ENCODE data around the gene NLRP14. TPM values are rescaled to one million over a fixed set of nuclear protein-coding genes. Genes with fewer than 3 reads are reported as not detected.

Gene NLRP14
- total RNA-seq (2021; fragmentation: NEBNext Ultra II Directional; extraction: Animal tissue kit (Norgen Biotek cat#: 25700)) = 0.08 TPM in 1 of 2 replicates, not detected in the other
- polyA plus RNA-seq (2011; rRNA removed) = 0.02 and 0.05 TPM in 2 replicates
- polyA plus RNA-seq (2011; cell fraction: cytosol; rRNA removed) = 0.09 TPM
- polyA plus RNA-seq (2011; cell fraction: nucleus; rRNA removed) = 0.03 TPM
- 0.04 to 0.10 TPM (median 0.05 TPM) in 4 replicates for polyA plus RNA-seq (2012, experiment 1 of 2)
- polyA plus RNA-seq (2012, experiment 2 of 2) = not detected
- polyA plus RNA-seq (2013, experiment 1 of 2) = 0.04 TPM
- polyA plus RNA-seq (2013, experiment 2 of 2) = 0.04 TPM
- 0.16 and 0.39 TPM in 2 replicates for polyA minus RNA-seq (2011; rRNA and poly(A)+ RNA removed)
- polyA minus RNA-seq (2011; cell fraction: cytosol; rRNA and poly(A)+ RNA removed) = not detected
- 0.70 TPM for polyA minus RNA-seq (2011; cell fraction: nucleus; rRNA and poly(A)+ RNA removed)
- long read RNA-seq, experiment 1, partial matches to known transcripts = 0 of 1 reads
- long read RNA-seq, experiment 1, other reads (novel, unspliced or antisense) = 1 of 1 reads
- long read RNA-seq, experiment 2 = 0 reads

DNA sequence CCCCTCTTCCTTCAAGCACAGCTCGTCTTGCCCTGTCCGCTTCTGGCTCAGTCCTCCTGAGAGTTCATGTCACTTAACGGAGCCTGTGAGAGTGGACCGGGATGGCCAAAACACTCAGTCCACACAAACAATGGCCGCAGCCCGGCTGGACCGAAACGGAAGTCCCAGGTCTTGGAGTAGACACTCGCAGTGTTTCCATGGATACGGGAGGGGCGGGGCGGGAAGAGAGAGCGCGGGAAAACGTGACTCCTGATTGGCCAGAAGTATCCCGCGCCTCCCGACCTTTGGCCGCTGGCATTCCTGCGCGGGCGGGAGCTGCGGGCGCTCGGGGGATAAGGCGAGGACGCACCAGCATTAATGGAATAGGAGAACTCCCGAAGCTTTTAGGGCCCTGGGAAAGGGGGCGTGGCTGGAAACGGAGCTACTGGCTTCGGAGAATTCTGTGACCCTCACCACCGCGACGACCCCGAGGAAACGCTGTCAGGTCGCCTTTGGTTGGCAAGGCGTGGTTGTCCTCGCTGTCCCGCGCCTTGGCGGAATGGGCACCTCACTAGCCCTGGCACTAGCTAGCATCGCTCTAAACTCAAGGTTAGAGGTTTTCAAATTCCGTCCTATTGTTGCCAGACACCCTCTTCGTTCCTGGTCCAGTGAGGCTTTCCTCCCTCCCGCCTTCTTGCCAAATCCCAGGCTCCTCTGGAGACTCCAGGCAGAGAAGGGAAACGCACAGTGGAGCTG, at the start of gene NLRP14, which contains the start of gene ZNF214:
Gene NLRP14 (plus strand): TSS at position 297 of the 735 bp plus-strand sequence. CDS start 18,108 bp downstream, outside the sequence.
Gene ZNF214 (minus strand): TSS at position 164 of the 735 bp plus-strand sequence. CDS start 17,511 bp downstream, outside the sequence.
- Histone ChIP-seq H2BK5ac (ENCODE audit: low read depth, low read length) (peak within 1 kb of the TSS; percentile 81), H4K20me1 (replicated peaks in 1 of 2; ENCODE audit: control insufficient read depth in 1 of 2, insufficient read depth in 2 of 2, low read length in 2 of 2) (no peaks in the 10 kb centered on the region), H2BK20ac (ENCODE audit: low read length) (no peak within 1 kb of the TSS), H2BK12ac (ENCODE audit: low read depth, low read length) (0 out of 2 replicates have a peak within 1 kb of the TSS, but pooled peaks have one; percentile 75), H3K79me2 (ENCODE audit: control insufficient read depth in 1 of 2, insufficient read depth in 2 of 2, low read length in 2 of 2) (no peaks in the 10 kb centered on the region), H2AFZ (ENCODE audit: low read length) (peak within 1 kb of the TSS; percentile 94), H2BK120ac (replicated peaks; ENCODE audit: low read depth, low read length) (peak within 1 kb of the TSS; percentile 61), H3K56ac (replicated peaks; ENCODE audit: insufficient read length, low read depth, low read length) (no peak within 1 kb of the TSS), H2BK15ac (ENCODE audit: low read length) (no peak within 1 kb of the TSS), H3K4me3 (ENCODE audit: extremely low read depth in 1 of 4, insufficient read depth in 2 of 4, low read depth in 3 of 4, low read length in 4 of 4) (peak within 1 kb of the TSS; percentile 82 to 99 (median 94)), H3K23me2 (ENCODE audit: low read depth, low read length) (peaks cover 8% of the 10 kb centered on the region), H3K79me1 (ENCODE audit: low read depth, low read length) (no peaks in the 10 kb centered on the region; the same call in 1 of the 2 replicates), H3K14ac (ENCODE audit: insufficient read length) (no peak within 1 kb of the TSS), H4K8ac (ENCODE audit: extremely low read depth, insufficient read depth, low read length) (peak within 1 kb of the TSS; percentile 90; the same call in 1 of the 2 replicates), H3K9me3 (ENCODE audit: insufficient read depth in 2 of 2, low read depth in 1 of 2, low read length in 1 of 2) (no peaks in the 10 kb centered on the region), H3K9ac (replicated peaks in 1 of 4; ENCODE audit: extremely low read depth in 1 of 4, low read depth in 3 of 4, low read length in 3 of 4) (peak within 1 kb of the TSS; percentile 50 to 89 (median 71)), H3K27ac (ENCODE audit: low read depth, low read length) (peak within 1 kb of the TSS; percentile 48), H3K18ac (ENCODE audit: extremely low read depth, low read length) (peak within 1 kb of the TSS; percentile 80), H3K4me2 (ENCODE audit: insufficient read depth in 1 of 2, low read depth in 2 of 2, low read length in 2 of 2) (peak within 1 kb of the TSS; percentile 74 to 91), H3K27me3 (replicated peaks in 1 of 4; ENCODE audit: control insufficient read depth in 3 of 4, extremely low read depth in 1 of 4, insufficient read depth in 3 of 4, low read length in 3 of 4) (no peaks in the 10 kb centered on the region; a peak in 1 of 7 replicates), H3K23ac (ENCODE audit: insufficient read length) (no peak within 1 kb of the TSS), H2AK5ac (ENCODE audit: low read depth, low read length) (no peak within 1 kb of the TSS), H3K4me1 (replicated peaks in 1 of 4; ENCODE audit: control insufficient read depth in 3 of 4, insufficient read depth in 4 of 4, low read length in 3 of 4) (peaks cover 0 to 3% (median 0%) of the 10 kb centered on the region in 4 experiments; a peak in 1 of 7 replicates), H3K4ac (replicated peaks; ENCODE audit: insufficient read length, low read depth, low read length) (no peak within 1 kb of the TSS), H4K91ac (replicated peaks; ENCODE audit: insufficient read length, low read length) (no peak within 1 kb of the TSS), H3K36me3 (ENCODE audit: control insufficient read depth in 2 of 4, insufficient read depth in 4 of 4, low read length in 3 of 4) (no peaks in the 10 kb centered on the region), H4K5ac (ENCODE audit: insufficient read length, low read depth, low read length) (peak within 1 kb of the TSS; percentile 77)
- ChIA-PET POLR2A (ENCODE audit: partially characterized antibody) (interaction anchor here (0.9 to 1.5 kb wide), 4 partner anchors 11 to 208 kb away, joined by 3 to 4 read pairs (median 4); partner anchors contain the start of gene ZNF215), CTCF (ENCODE audit: partially characterized antibody) (interaction anchor here (0.9 to 2.3 kb wide), 5 partner anchors 10 to 421 kb away, joined by 3 to 10 read pairs (median 3); no protein-coding TSS in a partner anchor)
- DNase-seq (ENCODE audit: low read depth in 1 of 2, low spot score in 2 of 2) (peak; percentile 80 to 89), FAIRE-seq (peak; percentile 55)
- WGBS, 2 experiments (ENCODE audit: extremely low coverage in 1 of 2, insufficient coverage in 1 of 2, insufficient read length in 1 of 2, insufficient replicate concordance in 2 of 2, low coverage in 1 of 2, low lambda C conversion rate in 2 of 2, missing lambda C conversion rate in 1 of 2) = 3% methylated on average over 31 of the region's 47 CpGs; no CpG with 5 or more reads in 1 of the 2 experiments
- TF ChIP-seq TAF7 (optimal IDR thresholded peaks at IDR 0.05; ENCODE audit: borderline replicate concordance, low read depth, low read length) (no peak), ZNF274 (IDR thresholded peaks at IDR 0.05; ENCODE audit: borderline replicate concordance, extremely low read depth, low read length) (no peak), EGR1 (IDR thresholded peaks at IDR 0.05; ENCODE audit: borderline replicate concordance, low read depth, low read length) (no peak), RXRA (IDR thresholded peaks at IDR 0.05; ENCODE audit: insufficient read depth, low read depth, low read length) (no peak), HDAC2 (IDR thresholded peaks at IDR 0.05; ENCODE audit: borderline replicate concordance in 1 of 2, low read depth in 2 of 2, low read length in 2 of 2) (0 out of 4 replicates have a peak, but pooled peaks of 1 of the 2 experiments have one; percentile 21), PHF8 (conservative IDR thresholded peaks at IDR 0.05; ENCODE audit: low read depth, low read length) (0 out of 2 replicates have a peak, but pooled peaks have one; percentile 55), RBBP5 (IDR thresholded peaks at IDR 0.05; ENCODE audit: borderline replicate concordance, low read depth, low read length) (0 out of 2 replicates have a peak, but pooled peaks have one; percentile 60), KDM1A (IDR thresholded peaks at IDR 0.05; ENCODE audit: borderline replicate concordance, low read length) (no peak)
